Activated CD8-positive, alpha-beta memory T cell treated with anti-CD3 and anti-CD28 coated beads, Interleukin-2, amount 10 ng/mL, durations not matched to agents 7 days and 5 days (primary cell): Measurements from ENCODE around the gene CHI3L1. TPM values are rescaled to one million over a fixed set of nuclear protein-coding genes. Genes with fewer than 3 reads are reported as not detected.

Experiments used
- ATAC-seq: fragments of 150-1000 bp; cut with Tn5 transposase; one replicate; pipeline ENCODE4 v1.10.0; 2021; ENCODE audit warnings: moderate library complexity
- CTCF ChIA-PET: fragments of 350-600 bp; sonication (Branson Sonifier 250); formaldehyde crosslinking; loops from one replicate; lab custom pipeline; 2021; ENCODE audit warnings: antibody characterized with exemption; lab: Charles Lee
- DNase-seq: peaks from one replicate; pipeline ENCODE4 v3.0.0-alpha.2; 2020
- H3K27ac Mint-ChIP-seq: one replicate; pipeline ENCODE4 v1.8.0; 2021; ENCODE audit warnings: mild to moderate bottlenecking, mixed read lengths
- H3K27me3 Mint-ChIP-seq: one replicate; pipeline ENCODE4 v1.8.0; 2021; ENCODE audit warnings: mixed read lengths
- H3K36me3 Mint-ChIP-seq: one replicate; pipeline ENCODE4 v1.8.0; 2021; ENCODE audit warnings: mild to moderate bottlenecking, mixed read lengths
- H3K4me1 Mint-ChIP-seq: one replicate; pipeline ENCODE4 v1.8.0; 2021; ENCODE audit warnings: mixed read lengths
- H3K4me3 Mint-ChIP-seq: one replicate; pipeline ENCODE4 v1.8.0; 2021; ENCODE audit warnings: mild to moderate bottlenecking, moderate library complexity, mixed read lengths
- H3K9me3 Mint-ChIP-seq: one replicate; pipeline ENCODE4 v1.8.0; 2022; ENCODE audit warnings: low read depth, mixed read lengths
- total RNA-seq, 2 experiments: library from RNA; stranded (reverse); gene quantifications; one replicate each; pipeline ENCODE4 v1.2.3, GENCODE V29; 2021

The CHI3L1 gene
- total RNA-seq, 2 experiments from 2014 or later: not detected

DNA sequence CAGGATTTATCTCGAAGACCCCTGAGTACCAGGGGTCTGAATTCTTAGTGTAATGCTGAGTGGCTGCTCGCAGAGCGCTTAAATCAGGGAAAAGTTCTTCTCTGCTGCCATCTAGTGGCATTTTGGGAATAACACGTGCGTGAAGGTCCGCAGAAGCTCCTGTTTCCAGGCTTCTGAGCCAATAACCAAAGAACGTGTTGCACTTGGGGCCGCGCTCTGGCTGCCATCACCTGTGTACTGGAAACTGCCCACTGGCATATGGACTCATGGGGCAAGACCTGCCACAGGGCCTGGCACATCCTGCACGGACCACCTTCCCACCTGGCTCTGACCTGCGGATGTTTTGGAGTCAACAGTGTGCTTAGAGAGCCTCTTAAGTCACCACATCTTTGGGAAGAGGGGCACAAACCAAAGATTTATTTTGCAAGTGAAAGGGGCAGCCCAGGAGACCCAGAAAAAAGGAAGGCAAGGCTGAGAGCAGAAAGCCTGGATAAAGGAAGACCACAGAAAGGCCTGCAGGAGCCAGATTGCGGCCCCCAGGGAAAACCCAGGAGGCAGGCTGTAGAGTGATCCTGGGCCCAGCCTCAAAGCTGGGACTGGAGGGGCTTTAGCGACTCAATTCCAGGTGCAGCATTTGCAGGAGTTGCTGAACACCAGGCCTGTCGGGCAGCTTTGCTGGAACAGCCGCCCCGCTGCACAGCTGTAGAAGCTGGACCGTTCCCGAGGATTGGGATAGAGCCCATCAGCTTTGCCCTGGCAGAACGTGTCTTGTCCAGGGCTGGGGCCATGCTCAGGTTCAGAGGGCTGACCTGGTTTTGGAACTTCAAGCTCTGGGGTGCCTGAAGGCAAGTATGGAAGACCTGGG is 30.0 kb upstream of the CHI3L1 start:
- CTCF ChIA-PET: interaction anchor here (0.6 to 7.8 kb wide), 39 partner anchors 8 to 277 kb away, joined by 3 to 106 read pairs (median 4); partner anchors contain the start of gene PPFIA4
- Mint-ChIP-seq H3K4me1 (no peaks in the 10 kb centered on the region), H3K4me3 (no peak overlapping the region), H3K9me3 (no peaks in the 10 kb centered on the region), H3K36me3 (no peaks in the 10 kb centered on the region), H3K27me3 (peaks cover 20% of the 10 kb centered on the region), H3K27ac (no peak overlapping the region)
- DNase-seq: peak; percentile 66
- peak; percentile 70 for ATAC-seq

DNA sequence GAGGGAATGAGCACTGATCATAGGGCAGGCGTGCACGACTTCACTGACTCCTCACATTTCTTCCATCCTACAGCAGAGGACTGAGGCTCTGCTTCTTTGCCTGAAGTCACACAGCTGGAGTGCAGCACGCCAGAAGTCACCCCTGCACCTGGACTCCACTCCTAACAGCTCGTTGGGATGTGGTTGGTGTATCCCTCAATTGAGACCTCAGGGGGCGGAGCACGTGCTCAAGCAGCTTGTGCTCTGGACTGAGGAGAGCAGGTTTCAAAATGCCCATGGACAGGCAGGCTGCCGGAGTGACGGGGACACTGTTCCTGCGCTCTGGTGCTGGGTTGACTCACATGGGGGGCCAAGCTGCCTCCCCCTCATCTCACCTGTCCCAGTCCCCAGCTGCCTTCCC is 29.1 kb upstream of the CHI3L1 start:
- DNase-seq (no peak), ATAC-seq (no peak)
- Mint-ChIP-seq H3K4me3 (no peak overlapping the region), H3K27ac (no peak overlapping the region), H3K27me3 (peaks cover 20% of the 10 kb centered on the region), H3K36me3 (no peaks in the 10 kb centered on the region), H3K4me1 (no peaks in the 10 kb centered on the region), H3K9me3 (no peaks in the 10 kb centered on the region)
- CTCF ChIA-PET: interaction anchor here (0.6 to 7.8 kb wide), 33 partner anchors 7 to 273 kb away, joined by 3 to 106 read pairs (median 4); partner anchors contain the start of gene PPFIA4

DNA sequence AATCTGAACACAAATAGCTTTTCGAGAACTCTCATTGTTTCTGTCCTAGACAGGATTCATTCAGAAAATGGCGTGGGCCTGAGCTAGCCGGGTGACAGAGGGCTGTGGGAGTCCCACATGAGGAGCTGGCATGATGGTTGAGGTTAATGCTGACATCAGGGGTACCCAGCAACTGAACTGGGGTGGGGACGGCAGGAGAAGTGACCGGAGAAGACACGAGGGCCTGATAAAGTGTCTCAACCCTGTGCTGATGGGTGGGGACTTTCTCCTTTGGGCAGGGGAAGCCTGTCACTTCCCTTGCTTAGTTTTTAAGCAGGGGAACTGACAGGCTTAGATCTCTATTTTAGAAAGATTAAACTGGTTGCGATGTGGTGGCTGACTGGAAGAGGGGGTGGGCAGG is 28.4 kb upstream of the CHI3L1 start:
- Mint-ChIP-seq H3K36me3 (no peaks in the 10 kb centered on the region), H3K4me3 (no peak overlapping the region), H3K4me1 (no peaks in the 10 kb centered on the region), H3K9me3 (no peaks in the 10 kb centered on the region), H3K27ac (no peak overlapping the region), H3K27me3 (peaks cover 26% of the 10 kb centered on the region)
- ATAC-seq (no peak), DNase-seq (no peak)
- CTCF ChIA-PET: interaction anchor here (0.6 to 7.8 kb wide), 9 partner anchors 10 to 273 kb away, joined by 3 to 106 read pairs (median 3); no protein-coding TSS in a partner anchor

DNA sequence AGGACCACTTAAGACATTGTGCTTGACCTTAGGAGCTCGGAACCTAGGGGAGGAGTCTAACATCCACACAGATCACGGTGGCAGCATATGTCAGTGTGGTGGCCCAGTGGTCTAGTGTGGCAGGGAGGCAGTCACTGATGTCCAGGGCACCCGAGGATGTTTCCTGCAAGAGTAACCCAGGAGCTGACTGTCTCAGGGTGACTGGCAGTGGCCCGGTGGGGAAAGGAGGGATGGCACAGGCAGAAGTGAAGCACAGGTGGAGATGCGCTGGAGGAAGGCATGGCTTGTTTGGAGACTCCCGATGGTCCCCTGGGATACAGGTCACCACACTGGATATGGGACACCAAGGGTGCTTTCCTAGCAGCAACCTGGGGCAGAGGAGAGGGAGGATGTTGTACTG is 26.6 kb upstream of the CHI3L1 start:
- Mint-ChIP-seq H3K4me3 (no peak overlapping the region), H3K4me1 (no peaks in the 10 kb centered on the region), H3K9me3 (no peaks in the 10 kb centered on the region), H3K27me3 (peaks cover 27% of the 10 kb centered on the region), H3K36me3 (no peaks in the 10 kb centered on the region), H3K27ac (no peak overlapping the region)
- ATAC-seq (no peak), DNase-seq (no peak)
- CTCF ChIA-PET: interaction anchor here (7.8 kb wide), 1 partner anchor 172 kb away, joined by 106 read pairs; no protein-coding TSS in a partner anchor

DNA sequence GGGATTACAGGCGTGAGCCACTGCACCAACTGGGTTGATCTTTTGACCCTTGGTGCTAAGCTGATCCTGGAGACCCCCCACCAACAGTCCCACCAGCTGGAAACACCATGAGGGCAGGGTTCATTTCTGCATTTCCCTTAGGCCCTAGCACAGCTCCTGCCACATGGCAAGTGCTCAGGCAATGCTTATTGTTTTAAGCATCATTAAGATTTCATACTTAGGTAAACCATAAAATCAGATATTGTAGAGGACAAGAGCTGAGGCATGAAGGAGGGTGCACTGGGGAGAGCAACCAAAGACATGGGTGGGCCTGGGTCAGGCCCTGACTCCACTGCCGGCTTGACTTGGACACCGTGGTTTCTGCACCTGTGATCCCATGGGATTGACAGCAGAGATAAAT is 25.3 kb upstream of the CHI3L1 start:
- Mint-ChIP-seq H3K36me3 (no peaks in the 10 kb centered on the region), H3K27ac (no peak overlapping the region), H3K4me1 (peaks cover 3% of the 10 kb centered on the region), H3K4me3 (no peak overlapping the region), H3K9me3 (no peaks in the 10 kb centered on the region), H3K27me3 (peaks cover 25% of the 10 kb centered on the region)
- DNase-seq (no peak), ATAC-seq (no peak)
- CTCF ChIA-PET: no interaction called here

DNA sequence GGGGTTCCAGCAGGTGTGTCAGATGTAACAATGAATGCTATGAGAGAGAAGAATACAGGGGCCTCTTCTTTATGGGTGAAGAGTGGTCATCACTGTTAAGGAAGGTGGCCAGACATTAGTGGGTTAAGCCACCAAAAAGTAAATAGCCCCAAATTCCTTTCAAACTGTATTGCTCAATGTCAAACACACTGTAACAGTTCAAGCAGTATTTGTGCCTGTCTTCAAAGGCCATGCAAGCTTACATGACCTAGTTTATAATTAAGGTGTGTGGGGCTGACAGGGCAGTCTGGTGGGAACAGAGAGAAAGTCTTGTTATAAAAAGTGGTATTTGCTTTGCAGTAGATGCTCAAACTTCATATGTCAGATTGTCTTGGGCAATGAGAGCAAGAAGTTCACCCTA is 24.5 kb upstream of the CHI3L1 start:
- no peak for ATAC-seq
- CTCF ChIA-PET: interaction anchor here (1.9 kb wide), 1 partner anchor 56 kb away, joined by 5 read pairs; no protein-coding TSS in a partner anchor
- H3K27ac Mint-ChIP-seq: no peak overlapping the region
- no peaks in the 10 kb centered on the region for H3K36me3 Mint-ChIP-seq
- H3K4me1 Mint-ChIP-seq: peaks cover 3% of the 10 kb centered on the region
- DNase-seq: no peak
- no peak overlapping the region for H3K4me3 Mint-ChIP-seq
- no peaks in the 10 kb centered on the region for H3K9me3 Mint-ChIP-seq
- H3K27me3 Mint-ChIP-seq: peaks cover 20% of the 10 kb centered on the region

DNA sequence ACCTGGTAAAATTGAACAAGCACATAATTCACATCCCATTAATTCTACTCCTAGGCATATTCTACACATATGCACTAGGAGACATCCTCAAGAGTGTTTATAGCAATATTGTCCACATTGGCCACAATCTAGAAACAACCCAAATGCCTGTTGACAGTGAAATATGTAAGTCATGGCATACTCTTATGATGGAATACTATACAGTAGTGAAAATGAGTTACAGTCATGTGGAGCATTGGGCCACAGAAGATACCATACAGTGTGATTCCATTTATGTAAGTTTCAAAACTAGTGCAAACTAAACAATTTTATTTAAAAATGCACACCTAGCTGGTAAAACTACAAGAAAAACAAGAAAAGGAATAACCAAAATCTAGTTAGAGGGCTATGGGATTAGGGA is 23.8 kb upstream of the CHI3L1 start:
- Mint-ChIP-seq H3K27me3 (peaks cover 20% of the 10 kb centered on the region), H3K27ac (no peak overlapping the region), H3K4me1 (peaks cover 3% of the 10 kb centered on the region), H3K9me3 (no peaks in the 10 kb centered on the region), H3K36me3 (no peaks in the 10 kb centered on the region), H3K4me3 (no peak overlapping the region)
- DNase-seq: no peak
- no peak for ATAC-seq
- CTCF ChIA-PET: interaction anchor here (1.9 kb wide), 1 partner anchor 57 kb away, joined by 5 read pairs; no protein-coding TSS in a partner anchor

DNA sequence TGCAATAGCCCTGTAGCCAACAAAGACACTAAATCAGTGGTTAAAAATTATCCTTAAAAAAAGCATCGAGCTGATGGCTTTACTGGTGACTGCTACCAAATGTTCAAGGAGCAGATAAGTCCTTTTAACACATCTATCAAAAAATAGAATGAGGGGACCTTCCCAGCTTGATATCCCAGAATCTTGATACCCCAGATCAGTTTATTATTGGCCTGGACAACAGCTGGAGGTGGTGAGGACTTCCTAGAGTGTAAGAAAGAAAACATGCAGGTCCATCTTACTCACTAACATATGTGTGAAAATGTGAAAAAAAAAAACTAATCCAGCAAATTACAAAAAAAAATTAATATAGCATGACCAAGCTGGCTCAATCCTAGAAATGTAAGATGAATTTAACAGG is 21.7 kb upstream of the CHI3L1 start:
- CTCF ChIA-PET: interaction anchor here (1.1 to 1.8 kb wide), 4 partner anchors 8 to 169 kb away, joined by 4 to 5 read pairs (median 4); no protein-coding TSS in a partner anchor
- Mint-ChIP-seq H3K4me1 (peaks cover 3% of the 10 kb centered on the region), H3K4me3 (no peak overlapping the region), H3K36me3 (no peaks in the 10 kb centered on the region), H3K27me3 (peaks cover 20% of the 10 kb centered on the region), H3K27ac (no peak overlapping the region), H3K9me3 (no peaks in the 10 kb centered on the region)
- ATAC-seq (no peak), DNase-seq (no peak)

DNA sequence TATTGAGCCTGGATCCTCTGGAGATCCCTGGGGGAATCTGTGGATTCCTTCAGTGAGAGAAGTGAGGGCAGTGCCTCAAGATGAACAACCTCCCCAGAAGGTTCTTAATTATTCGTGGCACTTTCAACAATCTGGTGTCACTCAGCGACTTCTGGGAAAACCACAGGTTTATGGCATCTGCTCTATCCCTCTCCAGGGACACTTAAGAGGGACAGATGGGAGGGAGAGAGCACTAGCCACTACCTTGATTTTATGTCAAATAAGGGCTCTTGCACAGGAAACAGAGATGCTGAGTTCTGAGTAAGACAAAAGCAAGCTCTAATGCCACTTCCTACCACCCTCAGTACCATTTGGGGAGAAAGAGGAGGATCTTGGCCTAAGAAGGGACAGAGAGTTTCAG is 21.2 kb upstream of the CHI3L1 start:
- DNase-seq: no peak
- H3K27ac Mint-ChIP-seq: no peak overlapping the region
- no peak for ATAC-seq
- H3K36me3 Mint-ChIP-seq: no peaks in the 10 kb centered on the region
- no peaks in the 10 kb centered on the region for H3K9me3 Mint-ChIP-seq
- H3K27me3 Mint-ChIP-seq: peaks cover 20% of the 10 kb centered on the region
- H3K4me1 Mint-ChIP-seq: peaks cover 3% of the 10 kb centered on the region
- no peak overlapping the region for H3K4me3 Mint-ChIP-seq
- CTCF ChIA-PET: interaction anchor here (1.1 to 1.8 kb wide), 4 partner anchors 9 to 169 kb away, joined by 4 to 5 read pairs (median 4); no protein-coding TSS in a partner anchor

DNA sequence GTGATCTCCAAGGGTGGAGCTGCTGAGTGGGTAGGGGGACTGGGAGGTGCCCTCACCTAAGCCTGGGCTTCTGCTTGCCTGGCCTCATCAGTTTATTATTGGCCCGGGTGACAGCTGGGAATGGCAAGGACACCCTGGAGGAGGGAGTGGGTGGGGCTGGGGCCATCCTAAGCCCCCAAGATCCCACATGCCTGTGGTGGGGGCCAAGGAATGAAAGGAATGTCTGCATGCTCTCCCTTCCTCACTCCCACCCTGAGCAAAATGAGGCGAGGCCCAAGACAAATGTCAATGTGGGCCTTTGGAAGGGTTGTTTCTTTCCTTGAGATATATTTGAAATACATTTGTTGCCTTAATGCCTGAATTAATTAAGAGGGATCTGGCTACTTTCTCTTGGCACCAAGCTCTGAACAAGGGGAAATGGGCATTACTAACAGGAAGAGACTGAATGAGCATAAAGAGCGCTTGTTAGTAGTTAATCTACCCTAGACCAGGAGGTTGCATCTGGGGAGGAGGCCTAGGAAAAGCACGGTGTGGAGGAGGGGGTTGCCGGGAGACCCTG is 19.7 kb upstream of the CHI3L1 start:
- H3K9me3 Mint-ChIP-seq: no peaks in the 10 kb centered on the region

DNA sequence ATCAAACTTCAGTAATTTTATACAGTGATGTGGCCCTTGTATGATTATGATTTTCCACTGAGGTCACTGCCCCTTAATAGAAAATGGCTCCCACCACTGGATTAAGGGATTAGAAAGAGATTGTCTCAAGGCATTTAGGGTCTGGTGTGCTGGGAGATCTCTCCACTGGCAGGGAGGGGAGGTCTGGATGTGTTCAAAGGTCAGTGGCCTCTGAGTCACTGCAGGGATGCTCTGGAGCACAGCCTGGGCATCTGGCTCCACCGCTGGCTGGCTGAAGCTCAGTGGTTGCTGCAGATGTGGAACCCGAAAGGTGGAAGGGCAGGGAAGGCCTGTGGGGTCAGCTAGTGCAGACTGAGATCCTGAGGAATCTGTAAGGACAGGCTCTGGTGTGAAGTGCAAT is 18.3 kb upstream of the CHI3L1 start:
- DNase-seq (no peak), ATAC-seq (no peak)
- Mint-ChIP-seq H3K4me3 (no peak overlapping the region), H3K9me3 (no peaks in the 10 kb centered on the region), H3K27ac (no peak overlapping the region), H3K27me3 (peaks cover 24% of the 10 kb centered on the region), H3K36me3 (no peaks in the 10 kb centered on the region), H3K4me1 (peaks cover 3% of the 10 kb centered on the region)
- CTCF ChIA-PET: interaction anchor here (0.9 to 1.7 kb wide), 3 partner anchors 10 to 33 kb away, joined by 3 to 5 read pairs (median 3); no protein-coding TSS in a partner anchor

More for the DNA sequence above, 19.7 kb upstream of the CHI3L1 start:
- Mint-ChIP-seq H3K27me3 (peaks cover 24% of the 10 kb centered on the region), H3K4me3 (no peak overlapping the region), H3K36me3 (no peaks in the 10 kb centered on the region), H3K27ac (no peak overlapping the region), H3K4me1 (peaks cover 3% of the 10 kb centered on the region)
- DNase-seq (no peak), ATAC-seq (no peak)
- CTCF ChIA-PET: interaction anchor here (1.1 to 1.4 kb wide), 2 partner anchors 10 to 61 kb away, joined by 4 to 5 read pairs; no protein-coding TSS in a partner anchor

DNA sequence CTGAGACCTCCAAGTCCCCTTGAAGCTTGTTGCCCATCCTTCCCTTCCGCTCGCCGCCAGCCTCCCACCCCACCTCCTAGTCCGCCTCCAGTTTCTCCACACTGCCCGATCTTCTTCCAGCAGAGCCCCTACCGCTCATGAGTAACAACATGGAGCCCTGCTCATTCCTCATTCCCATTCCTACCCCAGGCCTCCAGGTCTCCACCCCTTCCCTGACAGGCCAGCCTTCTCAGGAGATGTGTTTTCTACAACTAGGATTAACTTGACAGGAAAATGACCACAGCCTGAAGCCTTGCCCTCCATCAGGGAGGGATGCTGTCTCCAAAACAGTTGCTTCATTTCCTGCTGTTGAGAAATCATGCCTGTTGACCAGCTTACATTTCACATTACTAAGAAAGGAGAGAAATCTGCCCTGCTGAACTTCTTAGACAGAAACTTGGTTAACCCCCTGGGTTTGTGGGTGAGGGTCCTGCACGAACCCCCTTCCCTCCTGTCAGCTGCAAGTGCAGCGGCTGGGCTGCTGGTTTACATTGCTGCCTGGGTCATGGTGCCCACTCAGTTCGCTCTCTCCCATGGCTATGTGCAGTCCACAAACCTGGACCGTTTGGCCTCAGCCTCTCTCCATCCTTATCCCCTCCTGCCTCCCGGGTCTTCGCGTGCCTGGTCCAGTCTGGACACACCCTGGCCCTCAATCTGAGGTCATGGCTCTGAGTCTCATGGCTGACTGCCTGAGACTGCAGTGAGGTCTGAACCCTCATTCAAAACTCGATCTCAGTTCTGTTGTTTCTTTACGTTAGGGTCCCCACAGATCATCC is 16.1 kb upstream of the CHI3L1 start:
- CTCF ChIA-PET: interaction anchor here (0.9 kb wide), 1 partner anchor 13 kb away, joined by 3 read pairs; no protein-coding TSS in a partner anchor
- no peak overlapping the region for H3K27ac Mint-ChIP-seq
- no peak for DNase-seq

More for the DNA sequence above, 16.1 kb upstream of the CHI3L1 start:
- peaks cover 3% of the 10 kb centered on the region for H3K4me1 Mint-ChIP-seq
- H3K4me3 Mint-ChIP-seq: no peak overlapping the region
- H3K36me3 Mint-ChIP-seq: no peaks in the 10 kb centered on the region
- H3K9me3 Mint-ChIP-seq: no peaks in the 10 kb centered on the region
- peaks cover 19% of the 10 kb centered on the region for H3K27me3 Mint-ChIP-seq
- no peak for ATAC-seq
